H1 (cell line): ENCODE results near the gene CIPC.

Experiments
- CEBPB ChIP-seq: IDR thresholded peaks from 2 replicates; pipeline ENCODE4 v1.6.1; 2012; ENCODE audit warnings: low read depth, low read length
- EP300 ChIP-seq, 2 experiments: IDR thresholded peaks; 1 replicate in 1 of 2; 2 replicates in 1 of 2; pipeline ENCODE4 v1.6.1; 2011 to 2012; ENCODE audit warnings: low read depth in 2 of 2, low read length in 2 of 2, mild to moderate bottlenecking in 2 of 2, borderline replicate concordance in 1 of 2, inconsistent platforms in 1 of 2, moderate library complexity in 1 of 2
- EZH2 ChIP-seq: fragments of 200-600 bp; sonication (generic); IDR thresholded peaks from 2 replicates; pipeline ENCODE4 v1.7.1; 2012; ENCODE audit warnings: low read depth, mild to moderate bottlenecking, moderate library complexity, low read length, inconsistent platforms; ENCODE audit not compliant: severe bottlenecking
- FOSL1 ChIP-seq: IDR thresholded peaks from 2 replicates; pipeline ENCODE4 v1.6.1; 2011; ENCODE audit warnings: mild to moderate bottlenecking, low read depth, low read length, moderate library complexity; ENCODE audit not compliant: insufficient read depth
- NRF1 ChIP-seq: IDR thresholded peaks from 2 replicates; pipeline ENCODE4 v1.6.1; 2011; ENCODE audit warnings: mild to moderate bottlenecking, low read depth, low read length, improper control_type of control experiment
- POLR2A ChIP-seq, 2 experiments: IDR thresholded peaks; 1 replicate in 1 of 2; 2 replicates in 1 of 2; pipeline ENCODE4 v1.6.1; 2011; ENCODE audit warnings: low read depth in 2 of 2, low read length in 2 of 2, mild to moderate bottlenecking in 2 of 2; ENCODE audit errors: control extremely low read depth in 1 of 2
- POLR2AphosphoS5 ChIP-seq: IDR thresholded peaks from 2 replicates; pipeline ENCODE4 v1.6.1; 2011; ENCODE audit warnings: low read depth, low read length
- TF ChIP-seq, protein P1 (sequence below), 3 experiments: IDR thresholded peaks; 1 replicate in 2 of 3; 2 replicates in 1 of 3; pipeline versions ENCODE4 v1.5.1 to v1.6.1; 2011; ENCODE audit warnings: low read length in 3 of 3, mild to moderate bottlenecking in 3 of 3, inconsistent platforms in 2 of 3, low read depth in 1 of 3, moderate library complexity in 1 of 3; ENCODE audit not compliant: insufficient read depth in 1 of 3; ENCODE audit errors: control extremely low read depth in 1 of 3

DNA sequence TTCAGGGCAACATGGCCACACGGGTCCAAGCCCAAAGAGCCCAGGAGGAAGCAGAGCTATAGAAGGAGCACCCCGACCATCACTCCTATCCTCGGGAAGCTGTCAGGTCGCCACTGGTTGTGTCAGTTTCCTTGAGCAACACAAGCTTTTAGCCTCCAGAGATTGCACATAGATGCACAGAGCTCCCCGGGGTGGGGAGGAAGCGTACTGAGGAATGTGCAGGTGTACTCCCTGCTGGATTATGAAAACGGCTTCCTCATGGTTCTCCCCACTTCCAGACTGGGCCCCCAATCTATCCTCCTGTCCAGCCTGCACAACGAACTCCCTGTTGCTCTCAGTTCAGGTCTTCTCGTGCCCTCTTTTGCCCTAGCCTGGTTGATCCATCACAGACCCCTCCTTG is 39.3 kb upstream of the CIPC start:
- TF ChIP-seq CEBPB (no peak), POLR2A (IDR thresholded peaks at IDR 0.05; ENCODE audit: control extremely low read depth in 1 of 2, low read depth in 2 of 2, low read length in 2 of 2) (no peak), POLR2AphosphoS5 (no peak), FOSL1 (no peak), NRF1 (no peak), EZH2 (no peak), EP300 (IDR thresholded peaks at IDR 0.05; ENCODE audit: borderline replicate concordance in 1 of 2, low read depth in 2 of 2, low read length in 2 of 2) (no peak)
- TF ChIP-seq, protein P1, sequence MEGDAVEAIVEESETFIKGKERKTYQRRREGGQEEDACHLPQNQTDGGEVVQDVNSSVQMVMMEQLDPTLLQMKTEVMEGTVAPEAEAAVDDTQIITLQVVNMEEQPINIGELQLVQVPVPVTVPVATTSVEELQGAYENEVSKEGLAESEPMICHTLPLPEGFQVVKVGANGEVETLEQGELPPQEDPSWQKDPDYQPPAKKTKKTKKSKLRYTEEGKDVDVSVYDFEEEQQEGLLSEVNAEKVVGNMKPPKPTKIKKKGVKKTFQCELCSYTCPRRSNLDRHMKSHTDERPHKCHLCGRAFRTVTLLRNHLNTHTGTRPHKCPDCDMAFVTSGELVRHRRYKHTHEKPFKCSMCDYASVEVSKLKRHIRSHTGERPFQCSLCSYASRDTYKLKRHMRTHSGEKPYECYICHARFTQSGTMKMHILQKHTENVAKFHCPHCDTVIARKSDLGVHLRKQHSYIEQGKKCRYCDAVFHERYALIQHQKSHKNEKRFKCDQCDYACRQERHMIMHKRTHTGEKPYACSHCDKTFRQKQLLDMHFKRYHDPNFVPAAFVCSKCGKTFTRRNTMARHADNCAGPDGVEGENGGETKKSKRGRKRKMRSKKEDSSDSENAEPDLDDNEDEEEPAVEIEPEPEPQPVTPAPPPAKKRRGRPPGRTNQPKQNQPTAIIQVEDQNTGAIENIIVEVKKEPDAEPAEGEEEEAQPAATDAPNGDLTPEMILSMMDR (IDR thresholded peaks at IDR 0.05; ENCODE audit: control extremely low read depth in 1 of 3, insufficient read depth in 1 of 3, low read depth in 1 of 3, low read length in 3 of 3), result no peak
